Hippocampal formation (tissue), 2 donors: Measurements from ENCODE around the gene CYB561.

Experiments
- DNase-seq, 2 donors: peaks; one replicate each; lab custom pipeline; 2025; lab: John Stamatoyannopoulos, UW

The CYB561 gene

GRCh38 chr17:63433746-63434591 is 12.1 kb downstream of the CYB561 start:
- no peak for DNase-seq

DNA sequence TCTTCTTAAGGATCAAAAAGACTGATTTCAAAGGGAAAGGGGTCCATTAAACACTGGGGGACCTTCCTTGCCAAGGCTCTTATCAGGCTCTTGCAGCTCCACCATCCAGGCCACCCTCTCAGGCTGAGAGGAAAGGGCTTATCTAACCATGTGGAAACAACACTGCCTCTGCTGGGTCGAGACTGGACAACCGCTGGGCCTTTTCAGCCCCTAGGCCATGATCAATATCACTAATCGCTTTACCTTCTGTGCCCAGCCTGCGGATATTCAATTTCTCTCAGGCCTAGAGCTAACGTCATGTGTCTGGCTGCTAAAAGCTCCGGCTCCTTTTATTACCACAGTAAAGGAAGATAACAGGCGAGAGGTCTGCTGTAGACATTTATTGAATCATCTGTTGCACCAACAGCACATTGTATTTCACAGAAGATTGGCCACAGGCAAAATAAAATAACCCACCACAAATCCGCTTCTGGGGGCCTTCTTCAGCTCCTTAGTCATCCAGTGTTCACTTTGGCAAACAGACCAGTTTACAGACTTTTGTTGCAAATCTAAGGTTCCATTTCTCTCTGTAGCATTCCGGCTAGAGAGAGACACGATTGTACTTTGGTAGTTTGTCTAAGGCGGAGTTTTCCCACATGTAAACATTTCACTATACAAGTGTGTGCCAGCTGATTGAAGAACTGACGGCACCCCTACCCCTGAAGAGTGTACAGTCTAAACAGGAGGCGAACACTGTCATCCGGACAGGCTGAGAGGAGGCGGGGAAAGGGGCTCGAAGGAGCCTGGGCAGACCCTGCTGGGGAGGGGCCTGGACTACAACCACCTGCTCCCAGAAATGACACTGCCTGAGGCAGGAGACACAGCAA is 13.9 kb downstream of the CYB561 start:
- DNase-seq = no peak

GRCh38 chr17:63431618-63431938 is 14.5 kb downstream of the CYB561 start:
- no peak for DNase-seq

GRCh38 chr17:63430223-63430622 is 15.9 kb downstream of the CYB561 start:
- DNase-seq = no peak

DNA sequence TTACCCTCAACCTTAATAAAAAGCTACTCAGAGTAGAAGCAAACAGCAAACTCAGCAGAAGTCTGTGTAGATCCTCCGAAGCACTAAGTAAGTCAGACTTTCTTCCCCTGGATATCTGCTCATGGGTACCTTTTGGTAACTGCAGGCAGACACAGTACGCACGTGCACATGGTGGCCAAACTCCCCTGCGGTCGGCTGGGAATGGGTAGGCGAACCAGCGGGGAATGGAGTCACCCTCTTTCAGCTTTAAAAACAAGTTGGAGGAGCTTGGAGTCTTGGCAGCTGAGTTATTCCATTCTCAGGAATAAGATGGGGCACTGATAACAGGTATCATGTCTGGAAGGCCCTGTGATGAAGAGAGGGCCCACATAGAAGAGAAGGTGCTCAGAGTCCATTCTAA is 16.3 kb downstream of the CYB561 start:
- DNase-seq = no peak

DNA sequence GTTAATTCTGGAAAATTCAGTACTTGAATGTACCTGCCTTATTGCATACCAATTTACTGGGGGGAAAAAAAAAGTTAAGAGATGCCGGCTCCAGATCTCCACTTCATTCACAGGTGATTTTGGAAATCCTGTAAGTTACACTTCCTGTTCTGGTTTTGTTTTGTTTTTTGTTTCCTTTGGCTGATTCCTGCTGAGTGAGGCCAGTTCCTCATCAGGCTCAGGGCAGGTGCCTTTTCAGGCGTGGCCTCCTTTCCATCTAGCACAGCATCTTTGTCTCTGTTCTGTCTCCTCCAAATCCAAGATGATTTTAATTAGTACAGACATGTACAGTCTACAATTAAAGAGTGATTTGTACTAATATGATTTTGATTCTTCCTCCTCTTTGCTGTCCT is 19.2 kb downstream of the CYB561 start:
- no peak for DNase-seq

DNA sequence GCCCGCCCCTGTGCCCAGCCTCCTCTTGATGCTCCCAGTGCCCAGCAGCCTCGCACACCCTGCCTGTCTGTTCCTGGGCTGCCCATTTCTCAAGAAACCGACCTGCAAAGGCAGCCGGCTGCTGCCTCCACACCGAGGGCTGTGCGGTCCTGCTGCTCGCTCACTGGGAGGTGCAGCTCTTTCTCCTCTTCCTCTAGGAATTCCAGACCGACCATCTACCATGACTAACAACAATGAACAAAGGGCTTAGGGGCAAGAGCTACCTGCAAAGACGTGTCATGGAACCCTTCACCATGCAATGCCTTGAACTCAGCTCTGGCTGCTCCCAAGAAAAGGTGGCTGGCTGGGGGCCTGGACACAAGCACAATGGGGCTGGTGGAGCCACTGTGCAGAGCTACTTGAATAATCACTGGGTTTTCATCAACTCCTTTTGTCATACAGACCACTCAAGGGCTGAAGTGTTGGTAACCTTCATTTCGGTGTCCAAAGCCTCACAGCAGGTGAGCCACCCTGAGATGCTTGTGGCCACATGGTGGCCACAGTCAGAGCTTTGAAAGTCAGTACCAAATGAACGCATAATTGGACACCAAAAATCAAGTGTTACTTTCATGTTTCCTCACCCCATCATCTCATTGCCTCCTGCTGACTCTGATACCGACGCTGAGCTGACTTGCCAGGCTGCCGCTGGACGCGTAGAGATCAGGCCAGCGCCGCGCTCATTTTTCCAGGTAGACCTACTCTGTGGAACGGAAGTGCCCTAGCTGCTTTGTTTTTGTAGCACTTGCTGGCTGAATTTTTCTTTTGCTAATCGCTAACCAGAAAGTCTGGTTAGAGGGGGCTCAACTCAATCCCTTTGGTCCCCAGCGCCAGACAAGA is 19.8 kb downstream of the CYB561 start:
- DNase-seq = no peak

GRCh38 chr17:63425483-63425882 is 20.6 kb downstream of the CYB561 start:
- peak; percentile 65 to 72 for DNase-seq

DNA sequence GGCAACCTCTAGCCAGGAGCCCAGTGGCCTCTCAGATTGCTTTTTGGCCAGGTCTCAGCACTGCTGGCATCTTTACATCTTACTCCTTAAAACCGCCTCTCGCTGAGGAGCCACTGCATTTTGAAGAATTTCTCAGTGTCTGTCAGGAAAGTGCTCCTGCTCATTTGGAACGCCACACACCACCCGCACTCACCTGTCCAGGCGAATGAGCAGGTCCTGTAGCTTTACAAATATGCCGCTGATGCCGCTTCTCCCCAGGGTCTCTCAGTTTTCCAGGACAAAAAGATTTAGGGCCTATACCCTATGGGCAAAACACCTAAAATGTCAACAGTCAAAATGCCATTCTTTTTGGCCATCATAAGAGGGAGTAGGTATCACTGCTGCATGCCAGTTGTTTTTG is 22.1 kb downstream of the CYB561 start:
- no peak for DNase-seq

- no peak for DNase-seq
Observed at GRCh38 chr17:63423251-63423950, 22.7 kb downstream of the CYB561 start.

DNA sequence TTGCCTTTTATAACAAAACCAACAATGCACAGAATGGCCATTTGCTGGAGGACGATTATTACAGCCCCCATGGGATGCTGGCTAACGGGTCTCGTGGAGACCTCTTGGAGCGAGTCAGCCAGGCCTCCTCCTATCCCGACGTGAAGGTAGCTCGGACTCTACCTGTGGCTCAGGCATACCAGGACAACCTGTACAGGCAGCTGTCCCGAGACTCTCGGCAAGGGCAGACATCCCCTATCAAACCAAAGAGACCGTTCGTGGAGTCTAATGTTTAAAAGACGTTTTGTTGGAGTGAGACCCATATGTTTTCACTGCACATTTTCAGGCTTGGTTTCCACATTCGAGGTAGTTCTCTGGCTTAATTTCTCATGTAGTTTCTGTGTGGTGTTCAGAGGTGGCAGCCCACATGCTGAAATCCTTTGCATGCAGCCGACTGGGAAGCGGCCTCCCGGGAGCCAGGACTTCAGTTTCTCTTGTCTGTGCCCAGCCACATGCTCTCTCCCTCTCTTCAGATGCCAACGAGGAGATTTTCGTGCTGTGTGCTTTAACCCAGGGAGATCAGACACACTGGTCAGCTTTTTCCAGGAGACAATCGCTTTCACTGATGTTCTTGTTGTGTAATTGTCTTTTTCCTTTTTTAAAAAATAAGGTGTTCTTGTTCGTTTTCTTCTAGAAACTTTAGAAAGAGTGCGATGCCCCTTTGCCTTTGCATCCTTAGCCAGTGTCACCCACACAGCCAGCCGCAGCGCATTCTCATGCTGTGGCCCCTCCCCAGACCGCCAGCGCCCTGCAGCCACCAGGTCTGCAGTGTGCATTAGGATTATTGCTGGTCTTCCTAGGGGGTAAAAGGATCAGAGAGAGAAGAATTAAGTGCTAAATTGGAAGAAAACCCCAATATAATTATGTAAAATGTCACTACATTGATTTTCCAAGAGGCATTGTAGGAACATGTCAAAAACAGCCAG is 24.1 kb downstream of the CYB561 start:
- DNase-seq = no peak

- DNase-seq = no peak
Observed at GRCh38 chr17:63420868-63421680, 25.0 kb downstream of the CYB561 start.

DNA sequence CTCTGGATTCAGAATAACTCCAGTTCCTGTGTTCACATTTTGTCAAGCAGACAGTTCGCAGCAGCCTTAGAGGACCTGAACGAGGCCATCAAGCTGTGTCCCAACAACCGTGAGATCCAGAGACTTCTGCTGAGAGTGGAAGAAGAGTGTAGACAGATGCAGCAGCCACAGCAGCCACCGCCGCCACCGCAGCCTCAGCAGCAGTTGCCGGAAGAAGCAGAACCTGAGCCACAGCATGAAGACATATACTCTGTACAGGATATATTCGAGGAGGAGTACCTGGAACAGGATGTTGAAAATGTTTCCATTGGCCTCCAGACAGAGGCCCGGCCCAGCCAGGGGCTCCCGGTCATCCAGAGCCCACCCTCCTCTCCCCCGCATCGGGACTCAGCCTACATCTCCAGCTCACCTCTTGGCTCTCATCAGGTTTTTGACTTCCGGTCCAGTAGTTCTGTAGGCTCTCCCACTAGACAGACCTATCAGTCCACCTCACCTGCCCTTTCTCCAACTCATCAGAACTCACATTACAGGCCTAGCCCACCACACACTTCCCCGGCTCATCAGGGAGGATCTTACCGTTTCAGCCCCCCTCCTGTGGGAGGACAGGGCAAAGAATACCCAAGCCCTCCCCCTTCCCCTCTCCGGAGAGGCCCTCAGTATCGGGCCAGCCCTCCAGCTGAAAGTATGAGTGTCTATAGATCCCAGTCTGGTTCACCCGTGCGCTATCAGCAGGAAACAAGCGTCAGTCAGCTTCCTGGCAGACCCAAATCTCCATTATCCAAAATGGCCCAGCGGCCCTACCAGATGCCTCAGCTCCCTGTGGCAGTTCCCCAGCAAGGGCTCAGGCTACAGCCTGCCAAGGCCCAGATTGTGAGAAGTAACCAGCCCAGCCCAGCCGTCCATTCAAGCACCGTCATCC is 25.9 kb downstream of the CYB561 start:
- DNase-seq = no peak

GRCh38 chr17:63419398-63419797 is 26.7 kb downstream of the CYB561 start:
- DNase-seq = no peak

- no peak for DNase-seq
Observed at GRCh38 chr17:63418540-63418939, 27.6 kb downstream of the CYB561 start.

DNA sequence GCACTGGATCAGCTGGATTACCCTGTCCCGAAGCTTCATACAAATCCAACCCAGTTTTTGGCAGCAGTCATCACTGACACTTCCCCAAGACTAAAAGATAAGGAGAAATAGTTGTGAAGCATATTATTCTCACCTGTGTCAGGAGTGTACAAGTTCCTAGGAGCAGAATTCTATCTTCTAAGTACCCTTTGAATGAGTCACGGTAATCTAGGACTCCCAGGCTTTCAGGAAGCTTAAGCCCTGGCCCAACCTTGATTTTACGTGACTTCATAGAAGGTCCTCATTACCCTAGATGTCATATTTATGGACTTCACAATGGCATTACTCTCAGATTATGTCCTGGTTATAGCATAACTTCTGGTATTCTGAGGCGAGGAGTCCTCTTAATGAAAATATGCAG is 31.9 kb downstream of the CYB561 start:
- DNase-seq = no peak

- no peak for DNase-seq
Observed at GRCh38 chr17:63413128-63413527, 33.0 kb downstream of the CYB561 start.

GRCh38 chr17:63412234-63412633 is 33.9 kb downstream of the CYB561 start:
- no peak for DNase-seq
